A549 (cell line): ENCODE measurements around the gene ATAD5. TPM values are rescaled to one million over a fixed set of nuclear protein-coding genes. Genes with fewer than 3 reads are reported as not detected.

Experiments
- ATAC-seq, 2 experiments: fragments of 200-7000 bp in 1 of 2; fragments of >200 bp in 1 of 2; cut with Nextera tagmentation in 1 of 2; cut with Tn5 transposase in 1 of 2; 3 replicates each; pipeline versions ENCODE4 v1.8.0 to v1.9.1; 2018 to 2020; ENCODE audit warnings: mild to moderate bottlenecking in 1 of 2, moderate library complexity in 1 of 2
- CTCF ChIA-PET: fragments of 300-600 bp; sonication (Branson Sonifier 250); formaldehyde crosslinking; extraction: SDS; loops from one replicate; lab custom pipeline; 2021; ENCODE audit warnings: antibody characterized with exemption, inconsistent platforms; lab: Yijun Ruan, JAX
- POLR2A ChIA-PET: fragments of 350-600 bp; formaldehyde crosslinking; extraction: SDS; loops from one replicate; lab custom pipeline; 2021; ENCODE audit warnings: antibody characterized with exemption, inconsistent platforms; lab: Yijun Ruan, JAX
- DNase-seq, 2 experiments: peaks; one replicate each; pipeline versions ENCODE4 v3.0.0 to v3.0.0-alpha.2; 2011 to 2016; ENCODE audit warnings: low read depth in 1 of 2, low spot score in 1 of 2
- FAIRE-seq: peaks from 2 replicates; lab custom pipeline; 2011; peaks lifted over from hg19 to GRCh38; lab: Jason Lieb, UNC
- H3K27ac ChIP-seq, 2 experiments: fragments of >200 bp; sonication (Bioruptor Twin); formaldehyde crosslinking; 3 replicates each; pipeline ENCODE4 v1.5.1; 2016 to 2017
- H3K4me1 ChIP-seq: fragments of >200 bp; sonication (Bioruptor Twin); formaldehyde crosslinking; 3 replicates; pipeline ENCODE4 v1.6.1; 2016
- H3K4me2 ChIP-seq: fragments of >200 bp; sonication (Bioruptor Twin); formaldehyde crosslinking; 3 replicates; pipeline ENCODE4 v1.6.1; 2016
- H3K4me3 ChIP-seq: fragments of >200 bp; sonication (Bioruptor Twin); formaldehyde crosslinking; 3 replicates; pipeline ENCODE4 v1.5.1; 2016
- H3K9me3 ChIP-seq: fragments of >200 bp; sonication (Bioruptor Twin); formaldehyde crosslinking; 3 replicates; pipeline ENCODE4 v1.6.1; 2016
- BHLHE40 ChIP-seq: IDR thresholded peaks from 2 replicates; pipeline ENCODE4 v1.6.1; 2012; ENCODE audit warnings: low read depth, low read length, inconsistent platforms
- CEBPB ChIP-seq, 2 experiments: fragments of >200 bp in 1 of 2; sonication (Bioruptor Twin) in 1 of 2; formaldehyde crosslinking in 1 of 2; IDR thresholded peaks; 2 replicates each; pipeline ENCODE4 v1.6.1; 2012 to 2016
- CHD2 ChIP-seq: fragments of 150-350 bp; IDR thresholded peaks from 2 replicates; pipeline ENCODE4 v1.6.1; 2014; ENCODE audit warnings: low read length; ENCODE audit not compliant: partially characterized antibody
- EHF ChIP-seq: fragments of 250-450 bp; sonication (Bioruptor Pico); IDR thresholded peaks from 2 replicates; pipeline ENCODE4 v1.5.0; 2020; ENCODE audit warnings: mild to moderate bottlenecking
- EHMT2 ChIP-seq: fragments of 200-600 bp; sonication (generic); IDR thresholded peaks from 2 replicates; pipeline ENCODE4 v1.6.1; 2016; ENCODE audit warnings: antibody characterized with exemption, low read depth, mild to moderate bottlenecking, moderate library complexity
- FOXS1 ChIP-seq: fragments of 250-450 bp; sonication (Bioruptor Pico); IDR thresholded peaks from 2 replicates; pipeline ENCODE4 v1.5.0; 2020; ENCODE audit warnings: mild to moderate bottlenecking, moderate library complexity
- GATA3 ChIP-seq: IDR thresholded peaks from 2 replicates; pipeline ENCODE4 v1.6.1; 2012; ENCODE audit warnings: borderline replicate concordance
- HDAC2 ChIP-seq: fragments of 200-600 bp; sonication (generic); IDR thresholded peaks from 2 replicates; pipeline ENCODE4 v1.6.1; 2016
- HEYL ChIP-seq: fragments of 250-450 bp; sonication (Bioruptor Pico); IDR thresholded peaks from 2 replicates; pipeline ENCODE4 v1.8.0; 2021; ENCODE audit warnings: mild to moderate bottlenecking, moderate library complexity
- JUNB ChIP-seq: fragments of >200 bp; sonication (Bioruptor Twin); formaldehyde crosslinking; IDR thresholded peaks from 2 replicates; pipeline ENCODE4 v1.6.1; 2016
- POLR2AphosphoS2 ChIP-seq: conservative IDR thresholded peaks from 2 replicates; pipeline ENCODE4 v1.6.1; 2012; ENCODE audit warnings: low read length, improper control_type of control experiment, inconsistent platforms
- RARB ChIP-seq: fragments of 250-450 bp; sonication (Bioruptor Pico); IDR thresholded peaks from 2 replicates; pipeline ENCODE4 v1.8.0; 2021; ENCODE audit warnings: mild to moderate bottlenecking, moderate library complexity
- RCOR1 ChIP-seq: fragments of 150-350 bp; IDR thresholded peaks from 2 replicates; pipeline ENCODE4 v1.6.1; 2014; ENCODE audit warnings: antibody characterized with exemption, low read length, low read depth
- TP53 ChIP-seq: fragments of 250-450 bp; sonication (Bioruptor Pico); IDR thresholded peaks from 2 replicates; pipeline ENCODE4 v1.5.0; 2021; ENCODE audit warnings: mild to moderate bottlenecking, moderate library complexity
- WGBS: methylation state at CpG from one replicate; pipeline ENCODE4 v1.1.6; 2017; ENCODE audit errors: missing lambda C conversion rate; 5-methylcytosine and 5-hydroxymethylcytosine counted together
- polyA plus RNA-seq, 4 experiments: library from polyadenylated mRNA; depleted of rRNA in 3 of 4; stranded (reverse); fragments of >200 nt; fragmentation: RNase III in 1 of 4; extraction: RNeasy Plus Mini Kit Qiagen cat#74134 plus additional on column Dnase treatment in 1 of 4; gene quantifications; 2 replicates in 3 of 4; 3 replicates in 1 of 4; pipeline ENCODE4 v1.2.3, GENCODE V29; 2011 to 2017
- TF ChIP-seq, protein P1 (sequence below): fragments of >200 bp; sonication (Bioruptor Twin); formaldehyde crosslinking; IDR thresholded peaks from 3 replicates; pipeline ENCODE4 v1.5.1; 2016
- TF ChIP-seq, protein P2 (sequence below): fragments of 150-350 bp; IDR thresholded peaks from 2 replicates; pipeline ENCODE4 v1.6.1; 2014; ENCODE audit warnings: low read depth, mild to moderate bottlenecking, low read length
- TF ChIP-seq, protein P3 (sequence below): fragments of 250-450 bp; sonication (Bioruptor Pico); IDR thresholded peaks from 2 replicates; pipeline ENCODE4 v1.5.0; 2020; ENCODE audit warnings: low read depth, mild to moderate bottlenecking, moderate library complexity
- TF ChIP-seq, protein P4 (sequence below): fragments of 450-650 bp; IDR thresholded peaks from 2 replicates; pipeline ENCODE4 v1.6.1; 2014; ENCODE audit warnings: antibody characterized with exemption
- TF ChIP-seq, protein P5 (sequence below): fragments of >200 bp; sonication (Bioruptor Twin); formaldehyde crosslinking; IDR thresholded peaks from 2 replicates; pipeline ENCODE4 v1.6.1; 2016
- TF ChIP-seq, protein P6 (sequence below): IDR thresholded peaks from 2 replicates; pipeline ENCODE4 v1.6.1; 2012

The ATAD5 gene
- polyA plus RNA-seq, 2 of the 4 experiments (the other 2 are of a cell fraction): 4.5 to 9.5 TPM

DNA sequence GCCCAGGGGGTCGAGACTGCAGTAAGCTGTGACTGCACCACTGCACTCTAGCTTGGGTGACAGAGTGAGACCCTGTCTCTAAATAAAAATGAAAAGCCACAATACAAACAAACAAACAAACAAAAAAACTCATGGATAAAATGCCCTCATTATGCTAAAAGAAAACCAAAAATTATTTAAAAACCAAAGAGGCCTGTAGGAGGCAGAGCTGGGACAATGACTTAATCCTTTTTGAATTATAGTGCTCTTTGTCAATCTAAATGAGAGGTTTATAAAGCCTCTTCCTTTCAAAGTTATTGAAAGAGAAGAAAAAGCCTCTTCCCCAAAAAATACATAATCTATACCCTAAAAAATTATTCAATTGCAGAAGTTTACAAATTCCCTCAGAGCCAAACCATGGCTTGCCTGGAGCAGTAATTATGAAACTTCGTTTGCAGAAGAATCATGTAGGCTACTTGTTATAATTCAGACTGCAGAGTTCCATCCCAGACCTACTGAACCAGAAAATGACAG, 25.8 kb upstream of the ATAD5 start:
- no peak for FAIRE-seq
- Histone ChIP-seq H3K4me3 (no peak overlapping the region), H3K9me3 (no peaks in the 10 kb centered on the region), H3K4me1 (no peaks in the 10 kb centered on the region), H3K4me2 (no peak overlapping the region)
- POLR2A ChIA-PET: no interaction called here
- no peak; a peak in 1 of 6 replicates for ATAC-seq
- DNase-seq: no peak
- WGBS: 78% methylated on average over 2 of the region's 2 CpGs
- no peak for TF ChIP-seq RCOR1
- TF ChIP-seq, protein P1, sequence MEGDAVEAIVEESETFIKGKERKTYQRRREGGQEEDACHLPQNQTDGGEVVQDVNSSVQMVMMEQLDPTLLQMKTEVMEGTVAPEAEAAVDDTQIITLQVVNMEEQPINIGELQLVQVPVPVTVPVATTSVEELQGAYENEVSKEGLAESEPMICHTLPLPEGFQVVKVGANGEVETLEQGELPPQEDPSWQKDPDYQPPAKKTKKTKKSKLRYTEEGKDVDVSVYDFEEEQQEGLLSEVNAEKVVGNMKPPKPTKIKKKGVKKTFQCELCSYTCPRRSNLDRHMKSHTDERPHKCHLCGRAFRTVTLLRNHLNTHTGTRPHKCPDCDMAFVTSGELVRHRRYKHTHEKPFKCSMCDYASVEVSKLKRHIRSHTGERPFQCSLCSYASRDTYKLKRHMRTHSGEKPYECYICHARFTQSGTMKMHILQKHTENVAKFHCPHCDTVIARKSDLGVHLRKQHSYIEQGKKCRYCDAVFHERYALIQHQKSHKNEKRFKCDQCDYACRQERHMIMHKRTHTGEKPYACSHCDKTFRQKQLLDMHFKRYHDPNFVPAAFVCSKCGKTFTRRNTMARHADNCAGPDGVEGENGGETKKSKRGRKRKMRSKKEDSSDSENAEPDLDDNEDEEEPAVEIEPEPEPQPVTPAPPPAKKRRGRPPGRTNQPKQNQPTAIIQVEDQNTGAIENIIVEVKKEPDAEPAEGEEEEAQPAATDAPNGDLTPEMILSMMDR: peak; percentile 17; the same call in 1 of the 3 replicates
- TF ChIP-seq, all 56 proteins: peak for 1
- no peak overlapping the region for H3K27ac ChIP-seq
- CTCF ChIA-PET: interaction anchor here (1.0 to 2.4 kb wide), 3 partner anchors 9 to 19 kb away, joined by 3 to 6 read pairs (median 4); partner anchors contain the start of gene CRLF3

DNA sequence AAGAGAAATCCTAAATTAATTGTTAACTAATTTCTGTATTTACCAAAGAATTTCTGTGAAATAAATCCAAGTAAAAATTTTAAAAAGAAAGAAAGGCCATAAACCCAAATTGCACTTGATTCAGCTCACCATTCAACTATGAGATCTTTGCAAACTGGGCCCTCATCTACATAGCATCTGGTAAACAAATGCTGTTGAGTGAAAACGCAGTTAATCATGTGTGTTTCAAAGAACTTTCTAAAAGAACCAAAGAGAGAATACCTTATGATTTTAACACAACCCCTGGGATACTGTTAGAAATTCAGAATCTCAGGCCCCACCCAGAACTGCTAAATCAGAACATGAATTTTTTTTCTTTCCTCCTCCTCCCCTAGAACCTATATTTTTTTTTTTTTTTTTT, 23.9 kb upstream of the ATAD5 start:
- ATAC-seq (no peak), DNase-seq (no peak), FAIRE-seq (no peak)
- Histone ChIP-seq H3K4me3 (no peak overlapping the region), H3K27ac (no peak overlapping the region), H3K4me2 (no peak overlapping the region), H3K9me3 (no peaks in the 10 kb centered on the region), H3K4me1 (no peaks in the 10 kb centered on the region)
- TF ChIP-seq HEYL (CRISPR knock-in tag) (no peak), FOXS1 (no peak), GATA3 (no peak), BHLHE40 (no peak), EHMT2 (no peak), CHD2 (no peak), POLR2AphosphoS2 (no peak), RARB (CRISPR knock-in tag) (no peak), JUNB (no peak), RCOR1 (no peak), EHF (CRISPR knock-in tag) (no peak), CEBPB (IDR thresholded peaks at IDR 0.05) (no peak), TP53 (no peak), HDAC2 (no peak)
- TF ChIP-seq, protein P1: no peak
- TF ChIP-seq, protein P2, sequence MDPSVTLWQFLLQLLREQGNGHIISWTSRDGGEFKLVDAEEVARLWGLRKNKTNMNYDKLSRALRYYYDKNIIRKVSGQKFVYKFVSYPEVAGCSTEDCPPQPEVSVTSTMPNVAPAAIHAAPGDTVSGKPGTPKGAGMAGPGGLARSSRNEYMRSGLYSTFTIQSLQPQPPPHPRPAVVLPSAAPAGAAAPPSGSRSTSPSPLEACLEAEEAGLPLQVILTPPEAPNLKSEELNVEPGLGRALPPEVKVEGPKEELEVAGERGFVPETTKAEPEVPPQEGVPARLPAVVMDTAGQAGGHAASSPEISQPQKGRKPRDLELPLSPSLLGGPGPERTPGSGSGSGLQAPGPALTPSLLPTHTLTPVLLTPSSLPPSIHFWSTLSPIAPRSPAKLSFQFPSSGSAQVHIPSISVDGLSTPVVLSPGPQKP: no peak
- TF ChIP-seq, protein P3, sequence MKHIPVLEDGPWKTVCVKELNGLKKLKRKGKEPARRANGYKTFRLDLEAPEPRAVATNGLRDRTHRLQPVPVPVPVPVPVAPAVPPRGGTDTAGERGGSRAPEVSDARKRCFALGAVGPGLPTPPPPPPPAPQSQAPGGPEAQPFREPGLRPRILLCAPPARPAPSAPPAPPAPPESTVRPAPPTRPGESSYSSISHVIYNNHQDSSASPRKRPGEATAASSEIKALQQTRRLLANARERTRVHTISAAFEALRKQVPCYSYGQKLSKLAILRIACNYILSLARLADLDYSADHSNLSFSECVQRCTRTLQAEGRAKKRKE (CRISPR knock-in tag): no peak
- TF ChIP-seq, protein P4, sequence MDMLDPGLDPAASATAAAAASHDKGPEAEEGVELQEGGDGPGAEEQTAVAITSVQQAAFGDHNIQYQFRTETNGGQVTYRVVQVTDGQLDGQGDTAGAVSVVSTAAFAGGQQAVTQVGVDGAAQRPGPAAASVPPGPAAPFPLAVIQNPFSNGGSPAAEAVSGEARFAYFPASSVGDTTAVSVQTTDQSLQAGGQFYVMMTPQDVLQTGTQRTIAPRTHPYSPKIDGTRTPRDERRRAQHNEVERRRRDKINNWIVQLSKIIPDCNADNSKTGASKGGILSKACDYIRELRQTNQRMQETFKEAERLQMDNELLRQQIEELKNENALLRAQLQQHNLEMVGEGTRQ: no peak
- TF ChIP-seq, protein P5, sequence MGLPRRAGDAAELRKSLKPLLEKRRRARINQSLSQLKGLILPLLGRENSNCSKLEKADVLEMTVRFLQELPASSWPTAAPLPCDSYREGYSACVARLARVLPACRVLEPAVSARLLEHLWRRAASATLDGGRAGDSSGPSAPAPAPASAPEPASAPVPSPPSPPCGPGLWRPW: no peak
- TF ChIP-seq, protein P6, sequence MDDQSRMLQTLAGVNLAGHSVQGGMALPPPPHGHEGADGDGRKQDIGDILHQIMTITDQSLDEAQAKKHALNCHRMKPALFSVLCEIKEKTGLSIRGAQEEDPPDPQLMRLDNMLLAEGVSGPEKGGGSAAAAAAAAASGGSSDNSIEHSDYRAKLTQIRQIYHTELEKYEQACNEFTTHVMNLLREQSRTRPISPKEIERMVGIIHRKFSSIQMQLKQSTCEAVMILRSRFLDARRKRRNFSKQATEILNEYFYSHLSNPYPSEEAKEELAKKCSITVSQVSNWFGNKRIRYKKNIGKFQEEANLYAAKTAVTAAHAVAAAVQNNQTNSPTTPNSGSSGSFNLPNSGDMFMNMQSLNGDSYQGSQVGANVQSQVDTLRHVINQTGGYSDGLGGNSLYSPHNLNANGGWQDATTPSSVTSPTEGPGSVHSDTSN: no peak
- ChIA-PET CTCF (no interaction called here), POLR2A (no interaction called here)
- WGBS: 88% methylated on average over 1 of the region's 1 CpG
